H1 (cell line): ENCODE measurements around the gene SLC8A1. TPM values are rescaled to one million over a fixed set of nuclear protein-coding genes. Genes with fewer than 3 reads are reported as not detected.

ENCODE experiments used
- CTCF ChIA-PET: fragments of 300-600 bp; sonication (Branson Sonifier 250); formaldehyde crosslinking; loops from one replicate; lab custom pipeline; 2021; ENCODE audit not compliant: partially characterized antibody; lab: Charles Lee
- POLR2A ChIA-PET: fragments of 300-600 bp; sonication (Branson Sonifier 250); formaldehyde crosslinking; loops from one replicate; lab custom pipeline; 2021; ENCODE audit warnings: inconsistent platforms; ENCODE audit not compliant: partially characterized antibody; lab: Charles Lee
- DNase-seq, 2 experiments: peaks; one replicate each; pipeline versions ENCODE4 v3.0.0 to v3.0.0-alpha.2; 2010 to 2022; ENCODE audit warnings: low spot score in 2 of 2, low read depth in 1 of 2, mixed read lengths in 1 of 2
- FAIRE-seq: peaks from 2 replicates; lab custom pipeline; 2011; peaks lifted over from hg19 to GRCh38; lab: Jason Lieb, UNC
- H2AFZ ChIP-seq: 2 replicates; pipeline ENCODE4 v1.8.1; 2012; ENCODE audit warnings: low read length, inconsistent platforms
- H2AK5ac ChIP-seq: 2 replicates; pipeline ENCODE4 v1.6.1; 2013; ENCODE audit warnings: low read depth, low read length
- H2BK120ac ChIP-seq: replicated peaks from 2 replicates; pipeline ENCODE3; 2013; ENCODE audit warnings: low read depth, low read length, inconsistent platforms
- H2BK12ac ChIP-seq: 2 replicates; pipeline ENCODE4 v1.6.1; 2013; ENCODE audit warnings: low read depth, low read length
- H2BK15ac ChIP-seq: 2 replicates; pipeline ENCODE4 v1.6.1; 2013; ENCODE audit warnings: low read length
- H2BK20ac ChIP-seq: 2 replicates; pipeline ENCODE4 v1.6.1; 2013; ENCODE audit warnings: low read length
- H2BK5ac ChIP-seq: 2 replicates; pipeline ENCODE4 v1.6.1; 2013; ENCODE audit warnings: low read depth, low read length
- H3K14ac ChIP-seq: 2 replicates; pipeline ENCODE4 v1.6.1; 2013; ENCODE audit warnings: inconsistent platforms; ENCODE audit not compliant: insufficient read length
- H3K18ac ChIP-seq: 2 replicates; pipeline ENCODE4 v1.6.1; 2013; ENCODE audit warnings: low read length; ENCODE audit errors: extremely low read depth
- H3K23ac ChIP-seq: 2 replicates; pipeline ENCODE4 v1.6.1; 2013; ENCODE audit warnings: inconsistent platforms; ENCODE audit not compliant: insufficient read length
- H3K23me2 ChIP-seq: 2 replicates; pipeline ENCODE4 v1.6.1; 2013; ENCODE audit warnings: low read depth, low read length
- H3K27ac ChIP-seq: 2 replicates; pipeline ENCODE4 v1.6.1; 2011; ENCODE audit warnings: low read depth, low read length, inconsistent platforms
- H3K27me3 ChIP-seq, 4 experiments: replicated peaks in 1 of 4; 1 replicate in 1 of 4; 2 replicates in 3 of 4; pipeline versions ENCODE4 v1.6.1 to v1.8.1; 2011 to 2013; ENCODE audit warnings: low read length in 3 of 4, mild to moderate bottlenecking in 3 of 4, inconsistent platforms in 2 of 4, mixed read lengths in 2 of 4, moderate library complexity in 1 of 4; ENCODE audit not compliant: control insufficient read depth in 3 of 4, insufficient read depth in 3 of 4; ENCODE audit errors: extremely low read depth in 1 of 4
- H3K36me3 ChIP-seq, 4 experiments: 2 replicates each; pipeline versions ENCODE4 v1.6.1 to v1.8.1; 2011 to 2013; ENCODE audit warnings: mild to moderate bottlenecking in 4 of 4, low read length in 3 of 4, moderate library complexity in 2 of 4, control low read depth in 1 of 4, inconsistent platforms in 1 of 4; ENCODE audit not compliant: insufficient read depth in 4 of 4, control insufficient read depth in 2 of 4
- H3K4ac ChIP-seq: replicated peaks from 2 replicates; pipeline ENCODE3; 2013; ENCODE audit warnings: low read length, low read depth, mixed read lengths, inconsistent platforms; ENCODE audit not compliant: insufficient read length
- H3K4me1 ChIP-seq, 4 experiments: replicated peaks in 1 of 4; 1 replicate in 1 of 4; 2 replicates in 3 of 4; pipeline versions ENCODE4 v1.6.1 to v1.8.1; 2011 to 2013; ENCODE audit warnings: low read length in 3 of 4, inconsistent platforms in 2 of 4, mixed read lengths in 1 of 4; ENCODE audit not compliant: insufficient read depth in 4 of 4, control insufficient read depth in 3 of 4
- H3K4me2 ChIP-seq, 2 experiments: 2 replicates each; pipeline versions ENCODE4 v1.6.1 to v1.8.1; 2011 to 2013; ENCODE audit warnings: low read depth in 2 of 2, low read length in 2 of 2, control low read depth in 1 of 2, inconsistent platforms in 1 of 2, mild to moderate bottlenecking in 1 of 2; ENCODE audit not compliant: insufficient read depth in 1 of 2
- H3K4me3 ChIP-seq, 4 experiments: fragments of 200-600, 300-600 bp in 1 of 4; sonication (generic), shearing (Covaris generic), sonication (Bioruptor Twin) in 1 of 4; 2 replicates each; pipeline versions ENCODE4 v1.5.1 to v1.8.1; 2011 to 2016; ENCODE audit warnings: low read length in 4 of 4, low read depth in 3 of 4, control low read depth in 2 of 4, inconsistent platforms in 2 of 4, mild to moderate bottlenecking in 2 of 4, mixed read lengths in 1 of 4, moderate library complexity in 1 of 4; ENCODE audit not compliant: insufficient read depth in 2 of 4; ENCODE audit errors: extremely low read depth in 1 of 4
- H3K56ac ChIP-seq: replicated peaks from 2 replicates; pipeline ENCODE3; 2013; ENCODE audit warnings: low read depth, mild to moderate bottlenecking, mixed read lengths, low read length, inconsistent platforms; ENCODE audit not compliant: insufficient read length
- H3K79me1 ChIP-seq: 2 replicates; pipeline ENCODE4 v1.6.1; 2013; ENCODE audit warnings: low read depth, low read length, control low read depth
- H3K79me2 ChIP-seq, 2 experiments: 2 replicates each; pipeline versions ENCODE4 v1.6.1 to v1.8.1; 2012 to 2013; ENCODE audit warnings: low read length in 2 of 2, mild to moderate bottlenecking in 2 of 2, inconsistent platforms in 1 of 2; ENCODE audit not compliant: insufficient read depth in 2 of 2, control insufficient read depth in 1 of 2
- H3K9ac ChIP-seq, 4 experiments: replicated peaks in 1 of 4; 1 replicate in 1 of 4; 2 replicates in 3 of 4; pipeline versions ENCODE4 v1.6.1 to v1.8.1; 2011 to 2013; ENCODE audit warnings: low read depth in 3 of 4, low read length in 3 of 4, control low read depth in 2 of 4, mild to moderate bottlenecking in 2 of 4, moderate library complexity in 2 of 4, inconsistent platforms in 1 of 4; ENCODE audit errors: extremely low read depth in 1 of 4
- H3K9me3 ChIP-seq, 2 experiments: 2 replicates each; pipeline versions ENCODE4 v1.6.1 to v1.8.1; 2012 to 2013; ENCODE audit warnings: mild to moderate bottlenecking in 2 of 2, moderate library complexity in 2 of 2, control low read depth in 1 of 2, inconsistent platforms in 1 of 2, low read depth in 1 of 2, low read length in 1 of 2, mixed read lengths in 1 of 2; ENCODE audit not compliant: insufficient read depth in 2 of 2
- H4K20me1 ChIP-seq, 2 experiments: replicated peaks in 1 of 2; 2 replicates each; pipeline versions ENCODE3 to v1.8.1; 2011 to 2013; ENCODE audit warnings: inconsistent platforms in 2 of 2, low read length in 2 of 2, mild to moderate bottlenecking in 1 of 2; ENCODE audit not compliant: insufficient read depth in 2 of 2, control insufficient read depth in 1 of 2
- H4K5ac ChIP-seq: 2 replicates; pipeline ENCODE4 v1.6.1; 2013; ENCODE audit warnings: low read length, low read depth, mixed read lengths, inconsistent platforms; ENCODE audit not compliant: insufficient read length
- H4K8ac ChIP-seq: 2 replicates; pipeline ENCODE4 v1.8.0; 2013; ENCODE audit warnings: mild to moderate bottlenecking, moderate library complexity, low read length, inconsistent platforms; ENCODE audit not compliant: insufficient read depth; ENCODE audit errors: extremely low read depth
- H4K91ac ChIP-seq: replicated peaks from 2 replicates; pipeline ENCODE3; 2013; ENCODE audit warnings: low read length, mixed read lengths, inconsistent platforms; ENCODE audit not compliant: insufficient read length
- EP300 ChIP-seq, 2 experiments: IDR thresholded peaks; 1 replicate in 1 of 2; 2 replicates in 1 of 2; pipeline ENCODE4 v1.6.1; 2011 to 2012; ENCODE audit warnings: low read depth in 2 of 2, low read length in 2 of 2, mild to moderate bottlenecking in 2 of 2, borderline replicate concordance in 1 of 2, inconsistent platforms in 1 of 2, moderate library complexity in 1 of 2
- TEAD4 ChIP-seq: IDR thresholded peaks from 2 replicates; pipeline ENCODE4 v1.6.1; 2012; ENCODE audit warnings: low read depth, low read length, inconsistent platforms, mixed read lengths
- WGBS, 2 experiments: shearing (Covaris generic) in 1 of 2; methylation state at CpG; one replicate each; pipeline versions ENCODE4 v1.1.6 to v1.1.7; 2013 to 2015; ENCODE audit warnings: low lambda C conversion rate in 2 of 2, mixed read lengths in 2 of 2, inconsistent platforms in 1 of 2, low coverage in 1 of 2, missing lambda C conversion rate in 1 of 2; ENCODE audit not compliant: insufficient replicate concordance in 2 of 2, insufficient coverage in 1 of 2, insufficient read length in 1 of 2; ENCODE audit errors: extremely low coverage in 1 of 2, missing lambda C conversion rate in 1 of 2; 5-methylcytosine and 5-hydroxymethylcytosine counted together
- polyA plus RNA-seq, 7 experiments: library from polyadenylated mRNA; depleted of rRNA in 3 of 7; stranded (reverse) in 5 of 7; unstranded in 2 of 7; fragments of >200 nt in 5 of 7; fragments of 200-250 nt in 2 of 7; gene quantifications; 1 replicate in 5 of 7; 2 replicates in 1 of 7; 4 replicates in 1 of 7; pipeline versions ENCODE4 v1.2.1 to v1.2.3, GENCODE V29; 2011 to 2013; ENCODE audit warnings: missing spikeins in 2 of 7, mixed read lengths in 2 of 7
- total RNA-seq: library from RNA; stranded (reverse); fragmentation: NEBNext Ultra II Directional; extraction: Animal tissue kit (Norgen Biotek cat#: 25700); gene quantifications from 2 replicates; pipeline ENCODE4 v1.2.1, GENCODE V29; 2021

Gene SLC8A1
- total and polyA plus RNA-seq, 2 of the 8 experiments (the other 6 are each of a cell fraction or from before 2014, with no cell fraction given): 0.68 to 3.6 TPM

- H3K4ac ChIP-seq: no peak overlapping the region
- H4K20me1 ChIP-seq: no peaks in the 10 kb centered on the region
- no peak overlapping the region for H3K56ac ChIP-seq
- H3K4me1 ChIP-seq: no peaks in the 10 kb centered on the region
- 90% methylated on average over 7 of the region's 7 CpGs; no CpG with 5 or more reads in 1 of the 2 experiments for WGBS, 2 experiments
- no peaks in the 10 kb centered on the region for H3K9me3 ChIP-seq
- no peak overlapping the region for H3K9ac ChIP-seq
- H2AFZ ChIP-seq: no peak overlapping the region
- TF ChIP-seq EP300 (IDR thresholded peaks at IDR 0.05; ENCODE audit: borderline replicate concordance in 1 of 2, low read depth in 2 of 2, low read length in 2 of 2) (no peak), TEAD4 (no peak)
- POLR2A ChIA-PET: no interaction called here
- H4K91ac ChIP-seq: no peak overlapping the region
- no peaks in the 10 kb centered on the region for H3K79me2 ChIP-seq
- FAIRE-seq (no peak), DNase-seq (no peak)
- CTCF ChIA-PET: interaction anchor here (1.1 kb wide), 1 partner anchor 37 kb away, joined by 3 read pairs; no protein-coding TSS in a partner anchor
- no peak overlapping the region for H4K8ac ChIP-seq
- no peak overlapping the region for H2BK20ac ChIP-seq
- H2BK15ac ChIP-seq: no peak overlapping the region
- H2BK120ac ChIP-seq: no peak overlapping the region
- no peak overlapping the region for H2BK12ac ChIP-seq
- H3K4me2 ChIP-seq: no peak overlapping the region
- H3K4me3 ChIP-seq: no peak overlapping the region
- H3K79me1 ChIP-seq: no peaks in the 10 kb centered on the region
- H4K5ac ChIP-seq: no peak overlapping the region
- H2BK5ac ChIP-seq: no peak overlapping the region
- H3K14ac ChIP-seq: no peak overlapping the region
- no peaks in the 10 kb centered on the region for H3K23me2 ChIP-seq
- H2AK5ac ChIP-seq: no peak overlapping the region
- H3K36me3 ChIP-seq: no peaks in the 10 kb centered on the region
- no peaks in the 10 kb centered on the region for H3K27me3 ChIP-seq
- no peak overlapping the region for H3K27ac ChIP-seq
- H3K18ac ChIP-seq: no peak overlapping the region
- no peak overlapping the region for H3K23ac ChIP-seq
Measured at GRCh38 chr2:40283111-40283909, 168.6 kb downstream of the SLC8A1 start.
